A549 (cell line): ENCODE results near the gene EIF3L. TPM values are rescaled to one million over a fixed set of nuclear protein-coding genes. Genes with fewer than 3 reads are reported as not detected.

Experiments used
- ATAC-seq, 2 experiments: fragments of 200-7000 bp in 1 of 2; fragments of >200 bp in 1 of 2; cut with Nextera tagmentation in 1 of 2; cut with Tn5 transposase in 1 of 2; 3 replicates each; pipeline versions ENCODE4 v1.8.0 to v1.9.1; 2018 to 2020; ENCODE audit warnings: mild to moderate bottlenecking in 1 of 2, moderate library complexity in 1 of 2
- CTCF ChIA-PET: fragments of 300-600 bp; sonication (Branson Sonifier 250); formaldehyde crosslinking; extraction: SDS; loops from one replicate; lab custom pipeline; 2021; ENCODE audit warnings: antibody characterized with exemption, inconsistent platforms; lab: Yijun Ruan, JAX
- POLR2A ChIA-PET: fragments of 350-600 bp; formaldehyde crosslinking; extraction: SDS; loops from one replicate; lab custom pipeline; 2021; ENCODE audit warnings: antibody characterized with exemption, inconsistent platforms; lab: Yijun Ruan, JAX
- DNase-seq, 2 experiments: peaks; one replicate each; pipeline versions ENCODE4 v3.0.0 to v3.0.0-alpha.2; 2011 to 2016; ENCODE audit warnings: low read depth in 1 of 2, low spot score in 1 of 2
- FAIRE-seq: peaks from 2 replicates; lab custom pipeline; 2011; peaks lifted over from hg19 to GRCh38; lab: Jason Lieb, UNC
- H3K27ac ChIP-seq, 2 experiments: fragments of >200 bp; sonication (Bioruptor Twin); formaldehyde crosslinking; 3 replicates each; pipeline ENCODE4 v1.5.1; 2016 to 2017
- H3K4me1 ChIP-seq: fragments of >200 bp; sonication (Bioruptor Twin); formaldehyde crosslinking; 3 replicates; pipeline ENCODE4 v1.6.1; 2016
- H3K4me2 ChIP-seq: fragments of >200 bp; sonication (Bioruptor Twin); formaldehyde crosslinking; 3 replicates; pipeline ENCODE4 v1.6.1; 2016
- H3K4me3 ChIP-seq: fragments of >200 bp; sonication (Bioruptor Twin); formaldehyde crosslinking; 3 replicates; pipeline ENCODE4 v1.5.1; 2016
- H3K9me3 ChIP-seq: fragments of >200 bp; sonication (Bioruptor Twin); formaldehyde crosslinking; 3 replicates; pipeline ENCODE4 v1.6.1; 2016
- ATOH8 ChIP-seq: fragments of 250-450 bp; sonication (Bioruptor Pico); IDR thresholded peaks from 2 replicates; pipeline ENCODE4 v1.5.0; 2020; ENCODE audit warnings: low read depth, mild to moderate bottlenecking, moderate library complexity
- BHLHE40 ChIP-seq: IDR thresholded peaks from 2 replicates; pipeline ENCODE4 v1.6.1; 2012; ENCODE audit warnings: low read depth, low read length, inconsistent platforms
- CBX2 ChIP-seq: fragments of 200-600 bp; sonication (generic); IDR thresholded peaks from 2 replicates; pipeline ENCODE4 v1.6.1; 2016; ENCODE audit warnings: low read depth, mild to moderate bottlenecking, borderline replicate concordance
- CHD4 ChIP-seq: fragments of 200-600 bp; sonication (generic); IDR thresholded peaks from 2 replicates; pipeline ENCODE4 v1.6.1; 2016; ENCODE audit warnings: antibody characterized with exemption, mild to moderate bottlenecking, borderline replicate concordance
- E2F6 ChIP-seq: IDR thresholded peaks from 2 replicates; pipeline ENCODE4 v1.6.1; 2012; ENCODE audit warnings: low read depth, borderline replicate concordance
- FOSL2 ChIP-seq, 2 experiments: fragments of 450-650 bp in 1 of 2; fragments of >200 bp in 1 of 2; sonication (Bioruptor Twin) in 1 of 2; formaldehyde crosslinking; IDR thresholded peaks; 2 replicates each; pipeline versions ENCODE4 v1.5.0 to v1.6.1; 2016 to 2020; ENCODE audit warnings: mild to moderate bottlenecking in 1 of 2, moderate library complexity in 1 of 2
- FOXS1 ChIP-seq: fragments of 250-450 bp; sonication (Bioruptor Pico); IDR thresholded peaks from 2 replicates; pipeline ENCODE4 v1.5.0; 2020; ENCODE audit warnings: mild to moderate bottlenecking, moderate library complexity
- HEYL ChIP-seq: fragments of 250-450 bp; sonication (Bioruptor Pico); IDR thresholded peaks from 2 replicates; pipeline ENCODE4 v1.8.0; 2021; ENCODE audit warnings: mild to moderate bottlenecking, moderate library complexity
- HOXA7 ChIP-seq: fragments of 250-450 bp; sonication (Bioruptor Pico); IDR thresholded peaks from 2 replicates; pipeline ENCODE4 v1.5.0; 2020; ENCODE audit warnings: mild to moderate bottlenecking, moderate library complexity
- HOXB13 ChIP-seq: fragments of 250-450 bp; sonication (Bioruptor Pico); IDR thresholded peaks from 2 replicates; pipeline ENCODE4 v1.5.0; 2020; ENCODE audit warnings: low read depth, mild to moderate bottlenecking, moderate library complexity
- KDM1A ChIP-seq: fragments of 200-600 bp; sonication (generic); IDR thresholded peaks from 2 replicates; pipeline ENCODE4 v1.6.1; 2016; ENCODE audit warnings: low read depth, mild to moderate bottlenecking
- MAFK ChIP-seq: fragments of 450-650 bp; IDR thresholded peaks from 2 replicates; pipeline ENCODE4 v1.6.1; 2014; ENCODE audit not compliant: partially characterized antibody
- MAX ChIP-seq: IDR thresholded peaks from 2 replicates; pipeline ENCODE4 v1.6.1; 2012
- PHF8 ChIP-seq: fragments of 200-600 bp; sonication (generic); IDR thresholded peaks from 2 replicates; pipeline ENCODE4 v1.6.1; 2016; ENCODE audit warnings: low read depth, mild to moderate bottlenecking, antibody characterized with exemption, moderate library complexity, borderline replicate concordance
- POLR2AphosphoS2 ChIP-seq: conservative IDR thresholded peaks from 2 replicates; pipeline ENCODE4 v1.6.1; 2012; ENCODE audit warnings: low read length, improper control_type of control experiment, inconsistent platforms
- RAD21 ChIP-seq, 2 experiments: fragments of >200 bp in 1 of 2; sonication (Bioruptor Twin) in 1 of 2; formaldehyde crosslinking in 1 of 2; IDR thresholded peaks in 1 of 2; conservative IDR thresholded peaks in 1 of 2; 2 replicates in 1 of 2; 3 replicates in 1 of 2; pipeline ENCODE4 v1.6.1; 2012 to 2018; ENCODE audit warnings: inconsistent platforms in 1 of 2
- RNF2 ChIP-seq: fragments of 200-600 bp; sonication (generic); IDR thresholded peaks from 2 replicates; pipeline ENCODE4 v1.6.1; 2016; ENCODE audit warnings: low read depth, mild to moderate bottlenecking, antibody characterized with exemption, moderate library complexity, borderline replicate concordance
- WGBS: methylation state at CpG from one replicate; pipeline ENCODE4 v1.1.6; 2017; ENCODE audit errors: missing lambda C conversion rate; 5-methylcytosine and 5-hydroxymethylcytosine counted together
- polyA plus RNA-seq, 4 experiments: library from polyadenylated mRNA; depleted of rRNA in 3 of 4; stranded (reverse); fragments of >200 nt; fragmentation: RNase III in 1 of 4; extraction: RNeasy Plus Mini Kit Qiagen cat#74134 plus additional on column Dnase treatment in 1 of 4; gene quantifications; 2 replicates in 3 of 4; 3 replicates in 1 of 4; pipeline ENCODE4 v1.2.3, GENCODE V29; 2011 to 2017
- TF ChIP-seq, protein P1 (sequence below): fragments of 450-650 bp; IDR thresholded peaks from 2 replicates; pipeline ENCODE4 v1.6.1; 2014; ENCODE audit warnings: antibody characterized with exemption
- TF ChIP-seq, protein P2 (sequence below): fragments of >200 bp; sonication (Bioruptor Twin); formaldehyde crosslinking; IDR thresholded peaks from 2 replicates; pipeline ENCODE4 v1.6.1; 2016

EIF3L gene
- polyA plus RNA-seq, 2 of the 4 experiments (the other 2 are of a cell fraction) = 218 to 423 TPM

GRCh38 chr22:37842015-37842793, 7.0 kb upstream of the EIF3L start:
- H3K4me3 ChIP-seq = no peak overlapping the region
- POLR2A ChIA-PET = no interaction called here

DNA sequence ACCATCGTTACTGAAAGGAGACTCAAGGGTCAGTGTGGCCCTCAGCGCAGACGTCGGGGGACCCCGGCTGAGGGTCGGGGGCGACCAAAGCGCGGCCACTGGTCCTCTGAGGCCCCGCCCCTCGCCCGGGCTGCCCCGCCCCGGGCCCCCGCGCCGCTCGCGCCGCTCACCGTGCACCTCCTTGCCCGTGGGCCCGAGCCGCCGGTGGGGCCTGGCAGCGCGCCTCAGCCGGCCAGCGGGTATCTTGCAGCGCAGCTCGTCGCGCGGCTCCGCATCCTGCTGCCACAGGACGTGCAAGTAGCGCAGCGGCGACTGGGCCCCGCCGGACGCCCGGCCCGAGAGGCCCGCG, 5.5 kb upstream of the EIF3L start:
- FAIRE-seq = no peak
- H3K4me3 ChIP-seq = peak overlapping the region; percentile 69
- ChIA-PET POLR2A (interaction anchor here (0.5 to 0.9 kb wide), 5 partner anchors 8 to 235 kb away, joined by 4 to 7 read pairs (median 5); partner anchors contain the start of genes GCAT and GGA1), CTCF (interaction anchor here (0.7 to 2.3 kb wide), 4 partner anchors 8 to 27 kb away, joined by 3 to 7 read pairs (median 4); no protein-coding TSS in a partner anchor)
- DNase-seq = no peak
- peaks cover 10% of the 10 kb centered on the region; the same call in 2 of the 3 replicates for H3K4me1 ChIP-seq
- no peaks in the 10 kb centered on the region for H3K9me3 ChIP-seq
- peak; percentile 49; the same call in 1 of the 2 replicates for TF ChIP-seq PHF8
- no peak for TF ChIP-seq CHD4
- peak overlapping the region; percentile 80 to 97 for H3K27ac ChIP-seq
- peak; percentile 56 to 81 for ATAC-seq
- 0% methylated on average over 7 of the region's 46 CpGs for WGBS
- H3K4me2 ChIP-seq = peak overlapping the region; percentile 96

More at GRCh38 chr22:37842015-37842793, 7.0 kb upstream of the EIF3L start:
- ATAC-seq = no peak
- no peaks in the 10 kb centered on the region for H3K9me3 ChIP-seq
- WGBS = 95% methylated on average over 10 of the region's 10 CpGs
- TF ChIP-seq HEYL = no peak
- no peak for TF ChIP-seq PHF8
- no peak for TF ChIP-seq HOXB13 (CRISPR knock-in tag)
- TF ChIP-seq BHLHE40 = no peak
- TF ChIP-seq, protein P1, sequence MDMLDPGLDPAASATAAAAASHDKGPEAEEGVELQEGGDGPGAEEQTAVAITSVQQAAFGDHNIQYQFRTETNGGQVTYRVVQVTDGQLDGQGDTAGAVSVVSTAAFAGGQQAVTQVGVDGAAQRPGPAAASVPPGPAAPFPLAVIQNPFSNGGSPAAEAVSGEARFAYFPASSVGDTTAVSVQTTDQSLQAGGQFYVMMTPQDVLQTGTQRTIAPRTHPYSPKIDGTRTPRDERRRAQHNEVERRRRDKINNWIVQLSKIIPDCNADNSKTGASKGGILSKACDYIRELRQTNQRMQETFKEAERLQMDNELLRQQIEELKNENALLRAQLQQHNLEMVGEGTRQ = no peak
- TF ChIP-seq ATOH8 (CRISPR knock-in tag) = no peak
- TF ChIP-seq MAX = no peak
- TF ChIP-seq, protein P2, sequence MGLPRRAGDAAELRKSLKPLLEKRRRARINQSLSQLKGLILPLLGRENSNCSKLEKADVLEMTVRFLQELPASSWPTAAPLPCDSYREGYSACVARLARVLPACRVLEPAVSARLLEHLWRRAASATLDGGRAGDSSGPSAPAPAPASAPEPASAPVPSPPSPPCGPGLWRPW = no peak
- CTCF ChIA-PET = interaction anchor here (0.6 to 2.7 kb wide), 2 partner anchors 24 to 250 kb away, joined by 4 to 19 read pairs; no protein-coding TSS in a partner anchor
- peak overlapping the region; percentile 96; the same call in 1 of the 3 replicates for H3K4me2 ChIP-seq
- no peak for DNase-seq
- H3K27ac ChIP-seq = no peak overlapping the region
- FAIRE-seq = no peak
- peaks cover 10% of the 10 kb centered on the region; the same call in 2 of the 3 replicates for H3K4me1 ChIP-seq

GRCh38 chr22:37844904-37845329, 4.3 kb upstream of the EIF3L start:
- FAIRE-seq = no peak
- peak overlapping the region; percentile 52 to 97; a peak in 5 of 6 replicates for H3K27ac ChIP-seq
- peak overlapping the region; percentile 50 for H3K4me2 ChIP-seq
- ATAC-seq = no peak
- H3K4me3 ChIP-seq = peak overlapping the region; percentile 49
- CTCF ChIA-PET = interaction anchor here (0.6 to 2.3 kb wide), 3 partner anchors 18 to 435 kb away, joined by 4 to 7 read pairs (median 4); no protein-coding TSS in a partner anchor
- WGBS = 80% methylated on average over 6 of the region's 6 CpGs
- TF ChIP-seq KDM1A (0 out of 2 replicates have a peak, but pooled peaks have one; percentile 9), E2F6 (no peak)
- POLR2A ChIA-PET = interaction anchor here (0.5 kb wide), 1 partner anchor 61 kb away, joined by 3 read pairs; the partner anchor contains the start of gene MICALL1
- H3K9me3 ChIP-seq = no peaks in the 10 kb centered on the region
- no peak for DNase-seq
- H3K4me1 ChIP-seq = peaks cover 10% of the 10 kb centered on the region; the same call in 2 of the 3 replicates

DNA sequence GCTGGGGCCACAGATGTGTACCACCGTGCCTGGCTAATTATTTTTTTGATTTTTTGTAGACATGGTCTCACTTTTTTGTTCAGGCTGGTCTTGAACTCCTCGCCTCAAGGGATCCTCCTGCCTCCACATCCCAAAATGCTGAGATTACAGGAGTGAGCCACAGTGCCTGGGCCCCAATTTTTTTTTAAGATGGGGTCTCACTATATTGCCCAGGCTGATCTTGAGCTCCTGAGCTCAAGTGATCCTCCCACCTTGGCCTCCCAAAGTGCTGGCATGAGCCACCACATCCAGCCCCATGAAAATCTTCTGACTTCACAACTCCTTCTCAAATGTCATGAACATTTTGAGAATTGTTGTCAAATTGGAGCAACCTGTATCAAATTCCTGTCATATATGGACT, 2.8 kb upstream of the EIF3L start:
- no peak overlapping the region for H3K27ac ChIP-seq
- H3K4me3 ChIP-seq = no peak overlapping the region
- ChIA-PET POLR2A (no interaction called here), CTCF (interaction anchor here (0.7 to 3.0 kb wide), 5 partner anchors 18 to 885 kb away, joined by 3 to 10 read pairs (median 3); no protein-coding TSS in a partner anchor)
- H3K4me1 ChIP-seq = peaks cover 21% of the 10 kb centered on the region; the same call in 2 of the 3 replicates
- 98% methylated on average over 2 of the region's 2 CpGs for WGBS
- FAIRE-seq = no peak
- H3K4me2 ChIP-seq = no peak overlapping the region
- no peaks in the 10 kb centered on the region for H3K9me3 ChIP-seq
- ATAC-seq = no peak
- DNase-seq = no peak
- TF ChIP-seq ATOH8 (CRISPR knock-in tag) (no peak), RAD21 (conservative IDR thresholded peaks at IDR 0.05 in 1 of 2, IDR thresholded peaks at IDR 0.05 in 1 of 2) (no peak), MAFK (no peak), FOXS1 (CRISPR knock-in tag) (no peak), FOSL2 (IDR thresholded peaks at IDR 0.05) (no peak), FOSL2 (CRISPR knock-in tag; IDR thresholded peaks at IDR 0.05) (no peak), POLR2AphosphoS2 (no peak), E2F6 (no peak), HOXA7 (no peak), RNF2 (no peak), CBX2 (no peak)
- TF ChIP-seq, protein P1 = no peak
